AG09309 (cell line): ENCODE data around the gene BTAF1.

Experiments used
- DNase-seq: peaks from one replicate; pipeline ENCODE4 v3.0.0-alpha.2; 2010; ENCODE audit warnings: low read depth
- H3K4me3 ChIP-seq: 2 replicates; pipeline ENCODE4 v1.5.1; 2011; ENCODE audit warnings: mild to moderate bottlenecking, low read depth, low read length, moderate library complexity; ENCODE audit not compliant: control insufficient read depth
- TF ChIP-seq, protein P1 (sequence below): IDR thresholded peaks from 2 replicates; pipeline ENCODE4 v1.5.1; 2011; ENCODE audit warnings: mild to moderate bottlenecking, low read depth, low read length, inconsistent platforms; ENCODE audit not compliant: insufficient read depth, control insufficient read depth; ENCODE audit errors: missing control alignments

Gene BTAF1

DNA sequence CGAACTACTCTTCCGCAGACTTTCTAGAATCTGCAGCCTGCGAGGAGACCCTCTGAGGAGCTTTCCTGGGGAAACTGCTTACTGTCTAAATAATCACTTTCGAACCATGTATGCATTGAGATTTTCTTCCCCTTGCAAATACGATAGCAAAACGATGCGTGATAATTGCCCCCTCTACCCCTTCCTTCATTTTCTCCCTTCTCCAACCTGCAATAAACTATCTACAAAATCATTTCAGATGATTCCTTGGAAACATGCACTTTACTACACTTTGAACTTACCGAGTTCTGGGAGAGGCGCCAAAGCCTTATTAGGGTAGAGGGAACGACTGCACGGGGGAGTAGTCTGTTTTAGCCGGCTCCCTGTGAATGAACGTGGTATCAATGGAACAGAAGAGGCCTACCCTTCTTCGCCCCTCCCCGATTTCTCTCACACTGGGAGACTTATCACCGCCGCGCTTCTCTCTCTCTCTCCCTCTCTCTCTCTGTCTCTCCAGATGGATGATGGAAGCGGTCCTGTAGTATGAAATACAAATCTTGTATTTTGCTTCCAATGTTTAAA, 14.4 kb upstream of the BTAF1 start, which contains the start of gene FGFBP3:
Gene FGFBP3, minus strand, starts transcription at position 370 of the 561 bp plus-strand sequence. CDS start 517 bp downstream, outside the sequence.
- TF ChIP-seq, protein P1, sequence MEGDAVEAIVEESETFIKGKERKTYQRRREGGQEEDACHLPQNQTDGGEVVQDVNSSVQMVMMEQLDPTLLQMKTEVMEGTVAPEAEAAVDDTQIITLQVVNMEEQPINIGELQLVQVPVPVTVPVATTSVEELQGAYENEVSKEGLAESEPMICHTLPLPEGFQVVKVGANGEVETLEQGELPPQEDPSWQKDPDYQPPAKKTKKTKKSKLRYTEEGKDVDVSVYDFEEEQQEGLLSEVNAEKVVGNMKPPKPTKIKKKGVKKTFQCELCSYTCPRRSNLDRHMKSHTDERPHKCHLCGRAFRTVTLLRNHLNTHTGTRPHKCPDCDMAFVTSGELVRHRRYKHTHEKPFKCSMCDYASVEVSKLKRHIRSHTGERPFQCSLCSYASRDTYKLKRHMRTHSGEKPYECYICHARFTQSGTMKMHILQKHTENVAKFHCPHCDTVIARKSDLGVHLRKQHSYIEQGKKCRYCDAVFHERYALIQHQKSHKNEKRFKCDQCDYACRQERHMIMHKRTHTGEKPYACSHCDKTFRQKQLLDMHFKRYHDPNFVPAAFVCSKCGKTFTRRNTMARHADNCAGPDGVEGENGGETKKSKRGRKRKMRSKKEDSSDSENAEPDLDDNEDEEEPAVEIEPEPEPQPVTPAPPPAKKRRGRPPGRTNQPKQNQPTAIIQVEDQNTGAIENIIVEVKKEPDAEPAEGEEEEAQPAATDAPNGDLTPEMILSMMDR, result no peak
- no peak for DNase-seq
- H3K4me3 ChIP-seq, result peak within 1 kb of the TSS; percentile 78

DNA sequence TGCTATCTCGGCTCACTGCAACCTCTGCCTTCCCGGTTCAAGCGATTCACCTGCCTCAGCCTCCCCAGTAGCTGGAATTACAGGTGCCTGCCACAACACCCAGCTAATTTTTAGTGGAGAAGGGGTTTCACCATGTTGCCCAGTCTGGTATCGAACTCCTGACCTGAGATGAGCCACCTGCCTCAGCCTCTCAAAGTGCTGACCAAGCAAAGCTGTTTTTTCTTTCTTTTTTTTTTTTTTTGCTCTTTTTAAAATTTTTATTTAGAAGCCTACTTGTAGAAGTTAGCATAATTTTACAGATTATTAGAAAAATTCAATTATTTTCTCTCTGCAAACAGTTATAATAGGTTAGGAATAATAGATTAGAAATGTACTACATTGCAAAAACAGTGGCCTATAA, 13.1 kb upstream of the BTAF1 start:
- no peak overlapping the region for H3K4me3 ChIP-seq
- TF ChIP-seq, protein P1, result no peak
- no peak for DNase-seq

DNA sequence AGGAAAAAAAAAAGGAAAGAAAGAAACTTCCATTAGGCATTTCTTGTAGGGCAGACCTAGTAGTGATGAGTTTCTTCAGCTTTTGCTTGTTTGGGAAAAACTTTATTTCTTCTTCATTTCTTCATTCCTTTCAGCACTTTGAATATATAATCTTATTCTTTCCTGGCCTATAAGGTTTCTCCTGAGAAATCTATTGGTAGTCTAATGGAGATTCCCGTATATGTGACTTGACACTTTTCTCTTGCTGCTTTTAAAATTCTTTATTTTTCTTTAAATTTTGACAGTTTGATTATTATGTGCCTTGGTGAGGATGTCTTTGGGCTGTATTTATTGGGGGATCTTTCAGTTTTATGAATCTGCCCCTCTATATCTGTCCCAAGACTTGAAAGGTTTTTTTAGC, 3.9 kb upstream of the BTAF1 start:
- no peak for DNase-seq
- TF ChIP-seq, protein P1, result no peak
- H3K4me3 ChIP-seq, result no peak overlapping the region

DNA sequence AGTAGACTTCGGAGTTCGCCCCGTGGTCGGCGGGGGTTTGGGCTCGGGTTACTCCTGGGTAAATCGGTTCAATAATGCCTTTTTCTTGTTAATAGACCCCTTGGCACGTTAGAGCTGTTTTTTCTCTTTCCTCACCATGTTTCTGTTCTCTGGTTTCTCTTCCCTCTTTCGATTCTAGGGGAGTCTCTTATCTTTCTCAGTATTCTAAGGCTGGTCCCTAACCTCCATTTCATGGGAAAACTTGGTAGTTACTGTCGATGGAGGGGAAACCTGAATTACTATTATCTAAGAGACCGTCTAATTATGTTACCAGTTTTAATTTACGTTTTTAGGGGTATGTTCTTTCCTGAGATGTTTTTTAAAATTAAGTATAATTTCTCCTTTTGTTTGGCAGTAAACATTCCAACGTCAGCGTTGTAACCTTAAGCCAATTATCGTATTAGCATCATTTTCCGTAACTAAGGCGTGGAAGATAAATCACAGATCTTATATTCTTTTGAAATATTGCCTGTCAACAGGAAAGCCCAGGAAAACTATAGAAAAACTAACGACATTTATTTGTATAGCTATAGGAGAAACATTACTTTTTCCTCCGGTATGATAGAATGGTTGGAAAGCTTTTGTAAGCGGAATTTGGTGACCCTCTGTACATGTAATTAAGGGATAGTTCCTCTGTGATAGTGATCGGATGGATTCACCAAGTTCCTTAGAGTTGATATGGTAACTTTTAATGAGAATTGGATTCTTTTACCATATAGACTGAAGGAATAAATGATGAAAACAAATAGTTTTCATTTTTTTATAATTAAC, 847 bp downstream of the BTAF1 start:
- no peak for DNase-seq
- TF ChIP-seq, protein P1, result no peak
- H3K4me3 ChIP-seq, result peak overlapping the region; percentile 95

DNA sequence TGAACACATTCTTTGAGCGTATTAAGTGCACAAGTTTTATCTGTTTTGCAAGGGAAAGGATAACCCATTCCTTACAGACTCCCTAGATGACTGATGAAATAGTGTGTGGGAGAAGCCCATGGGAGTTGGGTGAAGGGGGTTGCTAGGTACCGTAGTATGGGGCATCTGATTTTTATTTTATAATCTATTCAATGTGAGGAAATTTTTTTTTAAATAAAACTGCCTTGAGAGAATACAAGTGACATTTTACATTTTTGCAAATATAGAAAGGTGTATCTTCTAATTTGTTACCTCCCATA, 1.4 kb downstream of the BTAF1 start:
- H3K4me3 ChIP-seq, result peak overlapping the region; percentile 95
- TF ChIP-seq, protein P1, result no peak
- no peak for DNase-seq

DNA sequence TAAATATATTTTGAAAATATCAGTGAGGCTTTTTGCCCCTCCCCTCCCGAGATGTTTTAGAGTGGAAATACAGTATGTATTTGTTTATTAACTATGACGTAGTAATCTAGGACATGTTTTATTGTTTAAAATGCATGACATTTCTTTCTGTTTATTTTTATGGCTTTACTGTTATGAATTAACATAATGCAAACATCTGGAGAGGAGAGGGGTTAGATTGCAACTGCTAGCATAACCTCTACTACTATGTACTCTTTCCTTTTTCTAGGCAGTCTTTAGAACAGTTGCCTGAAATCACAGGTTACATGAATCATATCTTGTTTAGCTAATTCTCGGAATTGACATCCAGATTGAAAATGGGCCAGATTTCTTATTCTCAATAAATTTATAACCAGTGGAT, 7.4 kb downstream of the BTAF1 start:
- TF ChIP-seq, protein P1, result no peak
- no peak for DNase-seq
- H3K4me3 ChIP-seq, result no peak overlapping the region
